ENCODE measurements around the gene SHC2. TPM values are rescaled to one million over a fixed set of nuclear protein-coding genes. Genes with fewer than 3 reads are reported as not detected.

Gene SHC2
- total and polyA plus RNA-seq, 9 of the 15 experiments (the other 6 are each of a cell fraction or from before 2014, with no cell fraction given) = 0.14 to 0.36 (median 0.17) TPM; not detected in 5

DNA sequence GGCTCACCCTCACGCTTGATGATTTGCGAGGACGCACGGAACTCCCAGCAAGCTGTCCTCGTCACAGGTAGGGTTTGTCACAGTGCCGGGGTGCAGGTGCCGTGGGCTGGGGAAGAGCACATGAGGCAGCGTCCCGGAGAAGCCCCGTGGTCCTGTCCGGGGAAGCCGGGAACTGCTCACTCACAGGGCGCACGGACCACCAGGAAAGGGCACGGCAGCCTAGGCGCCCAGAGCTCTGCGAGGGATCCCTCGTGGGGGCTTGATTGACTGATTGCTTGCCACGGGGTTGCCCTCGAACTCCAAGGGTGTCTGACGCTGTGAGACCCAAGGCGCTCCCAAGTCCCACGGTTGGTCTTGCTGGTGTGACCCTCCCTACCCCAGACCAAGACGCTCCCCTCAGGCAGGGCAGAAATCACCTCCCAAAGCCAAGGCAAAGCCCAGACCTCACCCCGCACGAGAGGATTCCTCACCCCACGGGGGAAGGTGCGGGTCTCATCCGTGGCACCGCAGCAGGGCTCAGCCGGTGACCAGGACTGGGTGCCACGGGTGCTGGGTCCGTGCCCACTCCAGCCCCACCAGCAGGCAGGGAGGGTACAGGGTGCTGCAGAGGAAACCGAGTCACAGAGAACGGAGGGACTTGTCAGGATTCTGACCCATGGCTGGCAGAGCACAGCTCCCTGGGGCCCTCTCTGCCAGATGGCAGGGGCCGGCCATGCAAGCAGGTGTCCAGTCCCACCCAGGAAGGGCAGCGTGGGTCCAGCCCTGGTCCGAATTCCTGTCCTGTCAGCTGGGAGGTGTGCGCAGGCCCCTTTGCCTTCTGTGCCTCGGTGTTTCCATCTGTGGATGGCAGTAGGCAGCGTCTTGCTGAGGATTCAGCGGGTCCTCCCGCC is 59.6 kb downstream of the SHC2 start:
- Histone ChIP-seq H3K4me1 (replicated peaks in 1 of 2; ENCODE audit: control insufficient read depth in 2 of 2, insufficient read depth in 2 of 2, low read length in 2 of 2) (peaks cover 0 to 34% of the 10 kb centered on the region in 2 experiments; a peak in 2 of 5 replicates), H3K27ac (ENCODE audit: extremely low read depth, low read depth, low read length) (no peak overlapping the region), H3K9ac (ENCODE audit: insufficient read depth in 1 of 2, low read depth in 2 of 2, low read length in 2 of 2) (no peak overlapping the region), H3K79me2 (ENCODE audit: control insufficient read depth, insufficient read depth, low read length) (no peaks in the 10 kb centered on the region), H3K36me3 (ENCODE audit: control insufficient read depth, insufficient read depth, low read length) (no peaks in the 10 kb centered on the region), H2AFZ (ENCODE audit: low read depth, low read length) (no peak overlapping the region), H4K20me1 (replicated peaks; ENCODE audit: control insufficient read depth, insufficient read depth, low read length) (0 out of 2 replicates have a peak, but pooled peaks cover 10% of the 10 kb centered on the region), H3K4me2 (ENCODE audit: insufficient read depth, low read length) (no peak overlapping the region), H3K9me1 (ENCODE audit: control insufficient read depth, insufficient read depth, low read length) (no peaks in the 10 kb centered on the region), H3K27me3 (ENCODE audit: control insufficient read depth in 2 of 2, insufficient read depth in 2 of 2, low read length in 2 of 2) (peaks cover 16 to 55% of the 10 kb centered on the region in 2 experiments; a peak in 4 of 5 replicates), H3K4me3 (no peak overlapping the region), H3K9me3 (replicated peaks; ENCODE audit: control insufficient read depth, insufficient read depth, low read depth, low read length) (no peaks in the 10 kb centered on the region)
- 21% methylated on average over 41 of the region's 43 CpGs for WGBS (ENCODE audit: insufficient coverage, low coverage, missing lambda C conversion rate)
- ChIA-PET CTCF (ENCODE audit: low intra/inter-chr PET ratio) (no interaction called here), POLR2A (interaction anchor here (0.6 kb wide), 1 partner anchor 11 kb away, joined by 3 read pairs; no protein-coding TSS in a partner anchor)
- no peak for DNase-seq (ENCODE audit: extremely low read depth in 1 of 4, low spot score in 3 of 4)
- FAIRE-seq = no peak
- in situ Hi-C loops (cut with MboI) = no loop called here
- intact Hi-C loops (cut with micrococcal nuclease) = no loop called here
- BruUV-seq (replicated peaks) = no TSS peak
- ATAC-seq = no peak
- TF ChIP-seq PCBP2 (IDR thresholded peaks at IDR 0.05; ENCODE audit: low read depth, low read length, poor library complexity, severe bottlenecking) = no peak
- TF ChIP-seq TAF7 (tag; IDR thresholded peaks at IDR 0.05) = no peak
- TF ChIP-seq BRD9 (IDR thresholded peaks at IDR 0.05; ENCODE audit: low read depth, partially characterized antibody) = no peak
- TF ChIP-seq, protein P1, sequence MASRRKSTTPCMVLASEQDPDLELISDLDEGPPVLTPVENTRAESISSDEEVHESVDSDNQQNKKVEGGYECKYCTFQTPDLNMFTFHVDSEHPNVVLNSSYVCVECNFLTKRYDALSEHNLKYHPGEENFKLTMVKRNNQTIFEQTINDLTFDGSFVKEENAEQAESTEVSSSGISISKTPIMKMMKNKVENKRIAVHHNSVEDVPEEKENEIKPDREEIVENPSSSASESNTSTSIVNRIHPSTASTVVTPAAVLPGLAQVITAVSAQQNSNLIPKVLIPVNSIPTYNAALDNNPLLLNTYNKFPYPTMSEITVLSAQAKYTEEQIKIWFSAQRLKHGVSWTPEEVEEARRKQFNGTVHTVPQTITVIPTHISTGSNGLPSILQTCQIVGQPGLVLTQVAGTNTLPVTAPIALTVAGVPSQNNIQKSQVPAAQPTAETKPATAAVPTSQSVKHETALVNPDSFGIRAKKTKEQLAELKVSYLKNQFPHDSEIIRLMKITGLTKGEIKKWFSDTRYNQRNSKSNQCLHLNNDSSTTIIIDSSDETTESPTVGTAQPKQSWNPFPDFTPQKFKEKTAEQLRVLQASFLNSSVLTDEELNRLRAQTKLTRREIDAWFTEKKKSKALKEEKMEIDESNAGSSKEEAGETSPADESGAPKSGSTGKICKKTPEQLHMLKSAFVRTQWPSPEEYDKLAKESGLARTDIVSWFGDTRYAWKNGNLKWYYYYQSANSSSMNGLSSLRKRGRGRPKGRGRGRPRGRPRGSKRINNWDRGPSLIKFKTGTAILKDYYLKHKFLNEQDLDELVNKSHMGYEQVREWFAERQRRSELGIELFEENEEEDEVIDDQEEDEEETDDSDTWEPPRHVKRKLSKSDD (conservative IDR thresholded peaks at IDR 0.05; ENCODE audit: low read length) = no peak
- TF ChIP-seq, protein P2, sequence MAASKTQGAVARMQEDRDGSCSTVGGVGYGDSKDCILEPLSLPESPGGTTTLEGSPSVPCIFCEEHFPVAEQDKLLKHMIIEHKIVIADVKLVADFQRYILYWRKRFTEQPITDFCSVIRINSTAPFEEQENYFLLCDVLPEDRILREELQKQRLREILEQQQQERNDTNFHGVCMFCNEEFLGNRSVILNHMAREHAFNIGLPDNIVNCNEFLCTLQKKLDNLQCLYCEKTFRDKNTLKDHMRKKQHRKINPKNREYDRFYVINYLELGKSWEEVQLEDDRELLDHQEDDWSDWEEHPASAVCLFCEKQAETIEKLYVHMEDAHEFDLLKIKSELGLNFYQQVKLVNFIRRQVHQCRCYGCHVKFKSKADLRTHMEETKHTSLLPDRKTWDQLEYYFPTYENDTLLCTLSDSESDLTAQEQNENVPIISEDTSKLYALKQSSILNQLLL (CRISPR knock-in tag; IDR thresholded peaks at IDR 0.05; ENCODE audit: borderline replicate concordance) = no peak
- TF ChIP-seq RBFOX2 (IDR thresholded peaks at IDR 0.05; ENCODE audit: low read depth, low read length) = no peak
- TF ChIP-seq, protein P3, sequence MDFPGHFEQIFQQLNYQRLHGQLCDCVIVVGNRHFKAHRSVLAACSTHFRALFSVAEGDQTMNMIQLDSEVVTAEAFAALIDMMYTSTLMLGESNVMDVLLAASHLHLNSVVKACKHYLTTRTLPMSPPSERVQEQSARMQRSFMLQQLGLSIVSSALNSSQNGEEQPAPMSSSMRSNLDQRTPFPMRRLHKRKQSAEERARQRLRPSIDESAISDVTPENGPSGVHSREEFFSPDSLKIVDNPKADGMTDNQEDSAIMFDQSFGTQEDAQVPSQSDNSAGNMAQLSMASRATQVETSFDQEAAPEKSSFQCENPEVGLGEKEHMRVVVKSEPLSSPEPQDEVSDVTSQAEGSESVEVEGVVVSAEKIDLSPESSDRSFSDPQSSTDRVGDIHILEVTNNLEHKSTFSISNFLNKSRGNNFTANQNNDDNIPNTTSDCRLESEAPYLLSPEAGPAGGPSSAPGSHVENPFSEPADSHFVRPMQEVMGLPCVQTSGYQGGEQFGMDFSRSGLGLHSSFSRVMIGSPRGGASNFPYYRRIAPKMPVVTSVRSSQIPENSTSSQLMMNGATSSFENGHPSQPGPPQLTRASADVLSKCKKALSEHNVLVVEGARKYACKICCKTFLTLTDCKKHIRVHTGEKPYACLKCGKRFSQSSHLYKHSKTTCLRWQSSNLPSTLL (IDR thresholded peaks at IDR 0.05) = no peak
- TF ChIP-seq RAD21 (CRISPR knock-in tag; conservative IDR thresholded peaks at IDR 0.05 in 1 of 2, IDR thresholded peaks at IDR 0.05 in 1 of 2) = no peak
- no peak for TF ChIP-seq FOS (IDR thresholded peaks at IDR 0.05; ENCODE audit: extremely low read depth, insufficient read length)
- TF ChIP-seq PREB (CRISPR knock-in tag; IDR thresholded peaks at IDR 0.05) = no peak

Measured in K562 (cell line).